GOT3 (cell line): ENCODE measurements around the gene GCM1.

Experiments
- DNase-seq: peaks from one replicate; lab custom pipeline; 2025; ENCODE audit warnings: mixed read lengths; lab: John Stamatoyannopoulos, UW

GCM1 gene

DNA sequence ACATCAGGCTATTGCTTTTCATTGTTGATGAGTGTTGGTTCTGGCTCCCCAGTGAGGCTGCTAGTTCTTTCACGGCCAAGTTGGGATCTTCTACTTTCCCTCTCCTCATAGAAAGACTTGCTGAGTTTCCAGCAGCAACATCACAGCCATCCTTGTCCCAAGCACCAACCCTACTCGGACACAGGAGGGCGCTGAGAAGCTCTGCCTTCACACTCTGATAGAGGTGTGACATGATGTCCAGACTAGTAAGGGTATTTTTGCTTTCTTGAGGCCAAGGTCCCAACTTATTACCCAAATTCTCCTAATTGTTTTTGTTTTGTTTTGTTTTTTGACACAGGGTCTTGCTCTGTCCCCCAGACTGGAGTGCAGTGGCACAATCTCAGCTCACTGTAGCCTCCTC lies 3.0 kb upstream of the GCM1 start:
- no peak for DNase-seq

GRCh38 chr6:53144802-53145201 lies 3.8 kb downstream of the GCM1 start:
- no peak for DNase-seq

GRCh38 chr6:53143710-53144109 lies 4.9 kb downstream of the GCM1 start:
- DNase-seq, result no peak

- DNase-seq, result no peak
Observed at GRCh38 chr6:53142810-53143209, 5.8 kb downstream of the GCM1 start.

GRCh38 chr6:53139841-53140413 lies 8.7 kb downstream of the GCM1 start:
- DNase-seq, result no peak

- no peak for DNase-seq
Observed at GRCh38 chr6:53136000-53136609, 12.5 kb downstream of the GCM1 start.

- no peak for DNase-seq
Observed at GRCh38 chr6:53134601-53135235, 13.9 kb downstream of the GCM1 start.

- no peak for DNase-seq
Observed at GRCh38 chr6:53133961-53134360, 14.7 kb downstream of the GCM1 start.

DNA sequence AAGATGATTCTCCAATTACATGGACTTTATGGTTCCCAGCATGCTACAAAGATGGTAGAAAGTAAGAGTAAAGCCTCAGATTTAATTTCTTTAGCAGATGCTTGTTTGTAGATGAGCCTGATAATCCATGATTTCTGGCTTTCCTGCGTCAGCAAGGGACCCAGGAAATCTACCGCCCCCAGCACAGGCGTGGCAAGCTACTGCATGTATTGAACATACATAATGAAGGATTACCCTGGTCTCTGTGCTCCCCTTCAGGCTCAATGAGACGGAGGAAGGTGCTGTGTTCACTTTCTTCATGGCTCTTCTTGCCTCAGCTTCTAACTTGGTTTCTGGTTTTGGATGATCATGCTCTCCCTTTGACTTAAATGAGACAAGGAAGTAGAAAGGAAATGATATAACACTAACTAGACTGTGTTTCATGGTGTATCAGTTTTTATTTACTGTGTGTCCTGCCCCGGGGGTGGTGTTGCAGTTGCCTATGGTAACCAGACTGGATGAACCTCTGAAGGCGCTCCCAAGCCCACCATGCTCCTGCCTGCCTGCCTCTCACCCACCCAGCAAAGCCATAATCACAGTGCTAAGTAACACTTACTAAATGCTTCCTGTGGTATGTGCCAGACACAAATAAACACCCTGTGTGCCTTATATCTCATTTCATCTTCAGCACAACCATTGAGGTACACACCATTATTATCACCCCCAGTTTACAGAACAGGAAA lies 17.9 kb downstream of the GCM1 start:
- no peak for DNase-seq

- DNase-seq, result no peak
Observed at GRCh38 chr6:53128842-53129241, 19.8 kb downstream of the GCM1 start.

GRCh38 chr6:53125276-53125675 lies 23.4 kb downstream of the GCM1 start:
- DNase-seq, result no peak

GRCh38 chr6:53124131-53124800 lies 24.4 kb downstream of the GCM1 start:
- DNase-seq, result no peak

DNA sequence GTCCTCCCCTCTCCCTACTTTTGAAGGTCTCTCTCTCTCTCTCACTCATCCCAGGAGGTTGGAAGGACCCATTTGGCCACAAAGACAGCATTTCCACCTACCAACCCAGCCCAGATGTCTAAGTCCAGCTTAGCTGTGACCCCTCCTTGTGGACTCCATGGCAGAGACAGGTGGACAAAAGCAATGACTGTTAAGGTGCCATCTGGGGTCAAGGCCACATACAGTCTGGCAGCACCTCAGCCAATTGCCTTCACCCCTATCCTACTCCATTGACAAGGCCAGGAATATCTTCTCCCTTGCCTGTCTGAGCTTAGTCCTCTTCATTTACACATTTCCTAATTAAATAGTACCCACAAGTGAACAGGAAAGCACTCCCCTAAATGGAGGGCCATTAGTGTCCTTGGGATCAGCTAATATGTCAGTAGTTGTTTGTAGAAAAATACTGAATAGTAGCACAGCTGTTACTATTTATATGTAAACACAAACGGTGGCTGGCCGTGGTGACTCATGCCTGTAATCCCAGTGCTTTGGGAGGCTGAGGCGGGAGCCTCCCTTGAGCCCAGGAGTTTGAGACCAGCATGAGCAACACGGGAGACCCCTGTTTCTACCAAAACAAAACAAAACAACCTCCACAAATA lies 28.8 kb downstream of the GCM1 start:
- no peak for DNase-seq

- DNase-seq, result no peak
Observed at GRCh38 chr6:53119349-53119748, 29.3 kb downstream of the GCM1 start.

- no peak for DNase-seq
Observed at GRCh38 chr6:53115741-53116140, 32.9 kb downstream of the GCM1 start.

GRCh38 chr6:53115113-53115512 lies 33.5 kb downstream of the GCM1 start:
- no peak for DNase-seq

DNA sequence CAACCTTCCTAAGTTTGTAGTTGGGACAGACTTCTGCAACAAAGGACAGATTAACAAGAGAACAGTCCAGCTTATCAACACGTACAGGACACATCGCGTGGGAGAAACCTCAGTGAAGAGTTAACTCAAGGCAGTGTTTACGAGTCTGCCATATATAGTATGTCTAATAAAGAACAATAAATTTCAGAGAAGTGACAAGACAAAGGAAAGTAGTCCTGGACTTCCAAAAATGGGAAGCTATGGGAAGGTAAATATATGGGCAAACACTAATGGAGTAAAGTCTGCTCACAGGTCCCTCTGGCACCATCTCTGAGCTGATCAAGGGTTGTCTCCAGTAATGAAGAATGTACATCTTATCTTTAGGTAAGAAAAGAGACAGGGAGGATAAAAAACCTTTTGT lies 34.9 kb downstream of the GCM1 start:
- no peak for DNase-seq

DNA sequence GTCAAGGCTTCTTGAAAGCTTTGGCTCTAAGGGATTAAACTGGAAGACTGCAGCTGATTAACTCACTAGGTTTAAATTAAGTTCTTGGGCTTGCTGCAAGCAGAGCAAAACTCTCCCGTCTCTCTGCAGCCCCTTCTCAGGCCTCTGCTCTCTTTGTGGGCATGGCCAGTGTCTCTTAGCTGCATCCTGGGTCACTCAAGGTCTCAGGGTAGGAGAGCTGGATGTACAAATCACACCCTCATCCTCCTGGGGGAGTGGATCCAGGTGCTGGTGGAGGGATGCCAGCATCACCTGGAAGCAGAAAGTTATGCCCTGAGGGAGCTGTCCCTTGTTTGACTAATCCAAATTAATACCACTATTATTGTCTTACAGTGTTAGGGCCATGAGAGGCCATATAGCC lies 35.8 kb downstream of the GCM1 start:
- no peak for DNase-seq

DNA sequence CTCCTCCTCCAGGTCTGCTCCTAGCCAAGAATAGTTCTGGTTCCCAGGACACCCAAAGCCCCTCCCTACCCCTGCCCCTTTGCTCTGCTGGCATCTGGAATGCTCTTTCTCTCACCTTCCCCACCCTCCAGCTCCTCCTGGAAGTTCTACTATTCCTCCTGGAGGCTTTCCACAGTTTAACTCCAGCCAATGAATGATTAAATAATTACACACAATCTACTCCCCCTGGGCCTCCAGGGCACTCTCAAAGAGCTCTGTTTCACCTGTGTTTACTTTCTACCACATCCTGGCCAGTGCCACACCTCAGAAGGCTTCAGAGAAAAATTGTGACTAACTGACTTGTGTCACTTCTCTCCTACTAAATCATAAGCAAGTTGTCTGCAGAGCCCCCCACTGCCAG lies 36.2 kb downstream of the GCM1 start:
- DNase-seq, result no peak

DNA sequence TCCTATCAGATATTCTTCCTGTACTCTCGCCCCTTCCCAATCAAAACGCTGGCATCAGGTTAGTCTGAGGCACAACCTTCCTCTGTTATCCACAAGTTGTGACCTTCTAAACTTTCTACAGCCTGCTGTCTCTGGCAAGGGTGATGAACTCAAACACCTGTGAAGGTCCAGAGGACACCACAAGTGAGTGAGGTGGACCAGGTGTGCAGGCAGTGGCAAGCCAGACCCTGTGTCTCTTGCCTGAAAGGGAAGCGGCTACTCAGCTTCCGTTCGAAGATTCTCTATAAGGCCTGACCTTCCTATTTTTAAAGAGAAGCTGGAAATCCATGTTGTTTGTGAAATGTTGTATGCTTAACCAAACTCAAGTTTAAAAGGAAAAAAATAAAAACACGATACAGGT lies 36.8 kb downstream of the GCM1 start:
- no peak for DNase-seq

- no peak for DNase-seq
Observed at GRCh38 chr6:53109612-53110011, 39.0 kb downstream of the GCM1 start.

DNA sequence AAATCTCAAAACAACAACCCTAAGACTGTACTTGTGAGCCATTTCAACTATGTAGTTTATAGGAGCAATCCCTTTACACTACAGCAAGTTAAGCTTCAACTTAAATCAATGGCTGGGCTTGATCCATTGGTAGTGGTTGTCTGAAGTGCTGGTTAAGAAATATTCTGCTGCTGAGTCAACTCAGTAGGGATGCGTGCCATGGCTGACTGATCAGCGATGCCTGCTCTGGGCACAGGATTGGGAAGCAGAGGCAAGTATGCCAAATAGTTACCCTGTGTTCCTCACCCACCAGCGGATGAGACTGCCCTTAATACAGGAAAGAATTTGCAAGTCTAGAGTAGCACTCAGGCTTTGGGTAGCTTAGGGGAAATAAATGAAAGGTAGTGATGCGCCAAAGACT lies 41.5 kb downstream of the GCM1 start:
- DNase-seq, result no peak
